BLaER1 (cell line): Measurements from ENCODE around the gene JAG1.
"Not testable (repeated sequence)": the region's sequence is repeated elsewhere in the genome, so short reads cannot be mapped to it uniquely, and the experiment has no call there.

Experiments used
- H3K27ac ChIP-seq: shearing (Covaris generic); formaldehyde crosslinking; 2 replicates; pipeline ENCODE4 v1.8.1; 2022
- H3K27me3 ChIP-seq: shearing (Covaris generic); formaldehyde crosslinking; 2 replicates; pipeline ENCODE4 v1.8.1; 2022
- H3K36me3 ChIP-seq: shearing (Covaris generic); formaldehyde crosslinking; 2 replicates; pipeline ENCODE4 v1.8.1; 2022
- H3K4me1 ChIP-seq: shearing (Covaris generic); formaldehyde crosslinking; 2 replicates; pipeline ENCODE4 v1.8.1; 2022
- H3K4me2 ChIP-seq: shearing (Covaris generic); formaldehyde crosslinking; 2 replicates; pipeline ENCODE4 v1.8.1; 2022
- H3K4me3 ChIP-seq: shearing (Covaris generic); formaldehyde crosslinking; 2 replicates; pipeline ENCODE4 v1.8.1; 2022
- H3K9ac ChIP-seq: shearing (Covaris generic); formaldehyde crosslinking; 2 replicates; pipeline ENCODE4 v1.8.1; 2022
- H3K9me3 ChIP-seq: shearing (Covaris generic); formaldehyde crosslinking; 2 replicates; pipeline ENCODE4 v1.8.1; 2022
- H4K20me1 ChIP-seq: shearing (Covaris generic); formaldehyde crosslinking; 2 replicates; pipeline ENCODE4 v1.8.1; 2022
- Cebpa-rat ChIP-seq: shearing (Covaris generic); IDR thresholded peaks from 2 replicates; pipeline ENCODE4 v1.8.1; 2022

JAG1 gene

GRCh38 chr20:10591946-10592521 lies 81.8 kb downstream of the JAG1 start:
- H4K20me1 ChIP-seq: no peaks in the 10 kb centered on the region
- no peak for TF ChIP-seq Cebpa-rat
- no peak overlapping the region for H3K4me2 ChIP-seq
- no peaks in the 10 kb centered on the region for H3K36me3 ChIP-seq
- H3K27ac ChIP-seq: no peak overlapping the region
- H3K4me3 ChIP-seq: no peak overlapping the region
- H3K9me3 ChIP-seq: no peaks in the 10 kb centered on the region
- H3K9ac ChIP-seq: no peak overlapping the region
- no peaks in the 10 kb centered on the region for H3K4me1 ChIP-seq
- H3K27me3 ChIP-seq: no peaks in the 10 kb centered on the region

GRCh38 chr20:10590950-10591671 lies 82.7 kb downstream of the JAG1 start:
- H3K9ac ChIP-seq: no peak overlapping the region
- no peak overlapping the region for H3K4me2 ChIP-seq

GRCh38 chr20:10590446-10590845 lies 83.4 kb downstream of the JAG1 start:
- H3K36me3 ChIP-seq, H3K27me3 ChIP-seq, H3K4me1 ChIP-seq, H3K9me3 ChIP-seq, H3K9ac ChIP-seq, H3K27ac ChIP-seq, H3K4me2 ChIP-seq, H3K4me3 ChIP-seq, H4K20me1 ChIP-seq: not testable (repeated sequence)

More at GRCh38 chr20:10590950-10591671, 82.7 kb downstream of the JAG1 start:
- Histone ChIP-seq H3K27me3 (no peaks in the 10 kb centered on the region), H3K4me3 (no peak overlapping the region), H3K9me3 (no peaks in the 10 kb centered on the region), H4K20me1 (no peaks in the 10 kb centered on the region), H3K36me3 (no peaks in the 10 kb centered on the region), H3K4me1 (no peaks in the 10 kb centered on the region), H3K27ac (no peak overlapping the region)
- TF ChIP-seq Cebpa-rat: no peak
